HG02610 (cell line): Measurements from ENCODE around the gene FBXL20.
A peak's percentile ranks its signal among the peaks of the same experiment; 100 is the strongest.
"Not testable (repeated sequence)": the region's sequence is repeated elsewhere in the genome, so short reads cannot be mapped to it uniquely, and the experiment has no call there.

Experiments
- ATAC-seq: cut with Tn5 transposase; IDR thresholded peaks from one replicate; pipeline ENCODE4 v1.9.1; 2021; ENCODE audit warnings: mild to moderate bottlenecking, moderate library complexity; ENCODE audit not compliant: unreplicated experiment

FBXL20 gene

DNA sequence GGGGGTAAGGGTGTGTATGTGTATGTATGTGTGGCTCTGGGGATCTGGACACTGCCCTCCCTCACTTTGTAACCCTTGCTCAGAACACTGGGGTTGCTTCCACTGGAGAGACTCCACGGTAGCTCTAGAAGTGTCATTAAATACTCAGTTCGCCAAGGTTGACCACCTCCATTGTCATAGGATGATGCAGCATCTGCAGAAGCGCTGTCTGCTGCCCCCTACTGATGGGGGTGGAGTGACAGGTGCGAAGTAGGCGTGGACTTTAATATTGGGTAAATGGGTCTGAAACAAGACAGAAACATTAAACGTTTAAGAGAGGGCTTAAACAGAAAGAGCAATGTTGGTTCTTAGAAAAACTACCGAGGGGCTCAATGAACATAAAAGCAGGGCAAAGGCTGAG is 140.1 kb downstream of the FBXL20 start:
- no peak for ATAC-seq

DNA sequence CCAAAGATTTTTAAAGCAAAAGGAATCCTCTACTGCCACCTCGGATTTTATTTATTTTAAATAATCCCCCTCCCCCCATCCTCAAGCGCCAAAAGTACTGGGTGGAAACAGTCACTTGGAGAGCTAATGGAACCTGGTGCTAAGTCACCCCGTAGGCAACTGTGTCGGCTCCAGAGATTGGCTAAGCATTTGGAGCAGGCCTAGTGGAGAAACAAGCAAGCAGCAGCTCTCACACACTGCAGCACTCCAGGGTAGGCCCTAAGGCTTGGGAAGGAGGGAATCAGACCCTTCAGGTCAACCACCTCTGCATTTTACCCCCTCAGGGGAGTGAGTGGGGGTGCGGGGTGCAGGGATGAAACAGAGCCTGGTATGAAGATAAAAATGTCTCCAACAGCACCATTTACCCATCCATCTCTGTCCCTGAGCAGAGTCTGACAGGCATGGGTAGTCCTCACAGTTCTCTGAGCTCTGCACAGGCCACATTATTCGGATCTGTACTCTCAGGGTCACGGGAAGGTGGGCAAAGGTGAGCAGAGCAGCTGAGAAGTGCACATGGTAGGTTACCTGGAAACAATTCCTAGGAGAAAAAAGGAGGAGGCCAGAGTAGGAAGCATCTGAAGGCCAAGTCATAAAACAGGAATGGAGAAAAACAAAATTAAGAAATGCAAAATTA is 148.5 kb downstream of the FBXL20 start:
- no peak for ATAC-seq

DNA sequence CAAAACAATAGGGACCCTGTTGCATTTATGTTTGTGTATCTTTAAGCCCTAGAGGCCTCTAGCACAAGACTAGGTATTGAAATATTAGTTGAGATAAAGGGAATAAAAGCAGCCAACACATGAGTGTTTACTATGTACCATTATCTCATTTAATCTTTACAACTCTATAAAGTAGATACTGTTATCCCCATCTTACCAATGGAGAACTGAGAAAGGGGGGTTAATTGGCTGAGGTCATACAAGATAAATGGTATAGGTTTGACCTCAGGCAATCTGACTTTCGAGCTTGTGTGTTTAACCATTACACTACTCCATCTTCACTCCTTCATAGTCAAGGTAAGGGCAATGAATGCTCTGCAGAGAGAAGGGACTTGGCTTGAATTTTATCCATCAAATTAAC is 149.4 kb downstream of the FBXL20 start:
- ATAC-seq: no peak

DNA sequence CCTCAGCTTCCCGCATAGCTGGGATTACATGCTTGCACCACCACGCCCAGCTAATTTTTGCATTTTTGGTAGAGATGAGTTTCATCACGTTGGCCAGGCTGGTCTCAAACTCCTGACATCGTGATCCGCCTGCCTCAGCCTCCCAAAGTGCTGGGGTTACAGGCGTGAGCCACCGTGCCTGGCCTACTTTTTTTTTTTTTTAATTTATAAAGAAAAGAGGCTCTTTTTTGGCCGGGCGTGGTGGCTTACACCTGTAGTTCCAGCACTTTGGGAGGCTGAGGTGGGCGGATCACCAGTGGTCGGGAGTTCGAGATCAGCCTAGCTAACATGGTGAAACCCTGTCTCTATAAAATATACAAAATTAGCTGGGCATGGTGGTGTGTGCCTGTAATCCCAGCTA is 151.3 kb downstream of the FBXL20 start:
- not testable (repeated sequence) for ATAC-seq

DNA sequence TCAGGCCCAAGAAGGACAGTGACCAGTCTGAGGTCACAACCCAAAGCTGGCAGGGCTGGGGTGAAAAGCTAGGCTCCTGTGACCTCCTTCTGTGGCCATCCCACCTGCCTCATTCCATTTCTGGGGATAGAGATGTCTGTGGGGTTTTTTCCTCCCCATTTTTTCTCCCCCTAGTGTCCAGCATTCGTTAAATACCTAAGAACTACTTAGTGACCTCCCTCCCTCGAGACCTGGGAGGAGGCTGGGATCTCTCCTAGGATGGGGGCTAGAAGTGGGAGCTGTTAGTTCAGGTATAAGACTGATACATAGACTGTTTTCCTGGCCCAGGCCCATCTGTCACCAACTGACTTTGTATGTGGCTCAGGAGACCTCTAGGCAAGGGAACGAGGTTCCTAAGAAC is 155.2 kb downstream of the FBXL20 start:
- ATAC-seq: no peak

DNA sequence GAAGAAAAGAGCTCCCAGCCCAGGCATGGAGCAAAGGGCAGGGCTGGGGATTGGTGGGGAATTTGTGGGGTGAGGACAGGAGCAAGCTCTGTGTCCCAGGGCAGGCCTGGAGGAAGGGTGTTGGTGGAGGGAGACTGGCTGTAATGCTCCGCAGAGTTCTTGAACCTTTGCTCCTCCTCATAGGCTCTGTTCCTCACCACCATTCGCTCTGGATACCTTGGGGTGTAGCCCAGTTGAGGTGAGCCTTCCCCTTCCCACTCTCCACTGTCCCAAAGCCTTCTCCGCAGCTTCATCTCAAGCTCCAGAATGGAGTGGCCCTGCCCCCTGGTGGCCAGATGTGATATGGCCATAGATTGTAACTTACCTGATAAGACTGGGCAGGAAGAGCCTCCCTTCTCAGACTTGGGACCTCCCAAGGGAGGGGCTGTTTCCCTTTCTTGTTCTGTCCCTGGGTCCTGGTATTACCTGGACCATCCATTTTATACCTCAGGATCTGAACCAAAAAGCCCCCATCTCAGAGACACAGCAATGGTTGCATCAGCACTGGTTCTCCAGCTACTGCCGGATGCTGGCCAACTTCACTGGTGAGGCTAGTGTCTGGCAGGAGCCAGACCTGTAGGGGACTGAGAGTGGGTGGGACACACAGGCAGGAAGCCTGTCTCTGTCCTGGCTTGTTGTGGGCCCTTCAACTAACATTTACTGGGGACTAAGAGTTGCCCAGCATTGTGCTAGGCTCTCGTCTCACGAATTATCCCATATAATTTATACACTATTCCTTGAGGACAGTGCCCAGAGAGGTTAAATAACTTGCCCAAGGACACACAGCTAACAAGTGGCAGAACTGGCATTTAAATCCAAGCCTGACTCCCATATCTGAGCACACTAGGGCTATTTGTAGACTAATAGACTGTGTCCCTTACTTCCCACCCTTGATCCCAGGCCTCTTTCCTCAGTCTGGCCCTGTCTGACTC is 156.5 kb downstream of the FBXL20 start:
- ATAC-seq: peak; percentile 54

DNA sequence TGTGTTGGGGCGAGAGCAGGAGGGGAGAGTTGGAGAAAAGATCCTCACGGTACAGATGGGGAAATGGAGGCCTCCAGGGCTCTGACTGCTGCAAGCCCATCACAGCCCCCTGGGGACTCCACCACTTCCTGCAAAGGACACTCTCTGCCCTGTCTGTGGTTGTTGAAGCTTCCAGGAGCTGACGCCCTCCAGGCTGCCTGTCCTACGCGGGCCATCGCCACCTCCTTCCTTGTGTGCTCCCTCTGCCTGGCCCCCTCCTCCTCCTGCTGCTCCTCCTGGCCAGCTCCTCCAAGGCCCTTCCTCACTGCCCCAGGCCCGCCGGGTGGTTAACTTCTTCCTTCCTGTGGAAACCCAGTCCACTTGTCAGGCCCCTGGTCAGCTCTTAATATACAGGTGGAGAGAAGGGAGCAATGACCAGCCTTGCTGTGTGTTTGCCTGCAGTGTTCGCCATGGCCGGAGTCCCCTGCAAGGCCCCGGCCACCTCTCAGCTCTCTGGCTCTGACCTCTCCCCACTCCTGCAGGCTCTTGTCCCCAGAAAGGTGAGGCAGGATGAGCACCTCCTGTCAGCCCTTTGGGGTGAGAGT is 157.3 kb downstream of the FBXL20 start:
- ATAC-seq: peak; percentile 7

DNA sequence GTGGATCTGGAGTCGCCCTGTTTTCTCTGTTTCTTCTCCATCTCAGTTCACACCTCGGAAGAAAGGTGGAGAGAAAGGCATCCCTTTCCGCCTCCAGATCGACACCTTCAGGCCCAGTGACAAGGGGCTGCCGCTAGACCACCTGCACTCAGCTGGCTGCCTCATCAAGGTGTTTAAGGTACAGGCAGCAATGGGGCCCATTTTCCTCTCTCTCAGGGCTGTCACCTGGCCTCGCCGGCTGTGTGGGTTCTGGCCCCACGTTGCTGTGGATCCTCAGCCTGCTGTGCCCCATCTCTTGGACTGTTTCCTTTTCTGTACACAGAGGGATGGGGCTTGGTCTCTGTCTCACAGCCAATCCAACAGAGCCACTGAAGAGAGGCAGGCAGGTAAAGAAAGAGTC is 158.3 kb downstream of the FBXL20 start:
- no peak for ATAC-seq

DNA sequence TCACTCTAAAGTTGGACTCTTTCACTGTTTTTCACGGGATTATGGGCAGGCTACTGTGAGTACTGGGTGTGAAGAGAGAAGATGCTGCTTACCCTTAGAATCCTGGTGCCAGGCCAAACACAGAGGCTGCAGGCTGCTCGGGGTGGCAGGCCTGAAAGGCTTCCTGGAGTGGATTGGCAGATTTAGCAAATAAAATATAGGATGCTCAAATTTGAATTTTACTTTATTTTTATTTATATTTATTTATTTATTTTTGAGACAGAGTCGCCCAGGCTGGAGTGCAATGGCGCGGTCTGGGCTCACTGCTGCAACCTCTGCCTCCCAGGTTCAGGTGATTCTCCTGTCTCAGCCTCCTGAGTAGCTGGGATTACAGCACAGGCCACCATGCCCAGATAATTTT is 160.8 kb downstream of the FBXL20 start:
- no peak for ATAC-seq

DNA sequence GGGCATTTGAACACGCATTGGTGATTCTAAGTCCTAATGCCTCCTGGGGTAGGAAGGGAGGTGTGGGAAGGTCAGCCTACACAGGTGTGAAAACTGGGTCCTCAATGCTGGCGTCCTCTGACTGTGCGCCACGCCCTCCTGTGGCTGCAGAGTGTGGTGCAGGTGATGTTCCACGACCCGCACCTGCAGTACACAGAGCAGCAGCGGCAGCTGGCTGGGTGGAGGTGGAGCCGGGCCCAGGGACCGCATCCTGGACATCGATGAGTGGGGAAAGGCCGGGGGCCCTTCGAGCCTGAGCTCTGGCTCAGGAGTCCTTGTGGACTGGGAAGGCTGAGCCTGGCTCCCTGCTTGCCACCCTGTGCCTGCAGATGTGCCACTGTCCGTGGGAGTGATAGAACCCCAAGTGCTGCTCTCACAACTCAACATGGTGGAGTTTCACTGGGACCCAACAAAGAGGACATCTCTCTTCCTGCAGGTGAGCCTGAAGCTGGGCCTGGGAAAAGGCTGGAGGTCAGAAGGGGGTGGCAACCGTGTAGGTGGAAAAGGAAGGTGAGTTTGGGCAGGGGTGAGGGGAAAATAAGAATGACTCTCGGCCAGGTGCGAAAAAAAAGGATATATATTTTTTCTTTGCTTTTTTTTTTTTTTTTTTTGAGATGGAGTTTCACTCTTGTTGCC is 161.6 kb downstream of the FBXL20 start:
- no peak for ATAC-seq

DNA sequence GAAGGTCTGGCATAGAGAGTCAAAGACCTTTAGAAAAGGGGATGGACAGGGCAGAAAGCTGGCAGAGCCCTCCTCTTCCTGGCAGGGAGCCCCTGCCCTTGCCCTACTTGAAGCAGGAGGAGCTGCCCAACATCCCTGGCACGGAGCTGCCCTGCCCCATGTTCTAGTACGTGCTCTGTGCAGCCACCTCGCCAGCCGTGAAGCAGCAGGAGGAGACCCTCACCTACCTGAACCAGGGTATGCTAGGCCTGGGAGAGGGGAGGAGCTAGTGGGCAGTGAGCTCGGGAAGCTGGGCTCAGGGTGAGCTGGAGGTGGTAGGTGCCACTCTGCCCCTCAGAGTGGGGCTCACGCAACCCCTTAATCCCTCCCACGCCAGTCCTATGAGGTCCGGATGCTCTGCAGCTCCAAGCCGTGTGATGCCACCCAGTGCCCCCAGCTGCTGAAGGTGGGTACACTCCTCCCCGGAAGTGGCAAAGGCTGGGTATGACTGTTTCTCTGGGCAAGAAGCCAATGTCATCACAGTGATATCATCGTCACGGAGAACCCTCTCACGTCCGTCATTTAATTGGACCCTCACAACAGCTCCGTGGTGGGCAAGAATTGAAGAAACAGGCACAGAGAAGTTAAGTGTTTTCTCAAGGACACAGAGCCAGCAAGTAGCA is 163.0 kb downstream of the FBXL20 start:
- ATAC-seq: no peak

DNA sequence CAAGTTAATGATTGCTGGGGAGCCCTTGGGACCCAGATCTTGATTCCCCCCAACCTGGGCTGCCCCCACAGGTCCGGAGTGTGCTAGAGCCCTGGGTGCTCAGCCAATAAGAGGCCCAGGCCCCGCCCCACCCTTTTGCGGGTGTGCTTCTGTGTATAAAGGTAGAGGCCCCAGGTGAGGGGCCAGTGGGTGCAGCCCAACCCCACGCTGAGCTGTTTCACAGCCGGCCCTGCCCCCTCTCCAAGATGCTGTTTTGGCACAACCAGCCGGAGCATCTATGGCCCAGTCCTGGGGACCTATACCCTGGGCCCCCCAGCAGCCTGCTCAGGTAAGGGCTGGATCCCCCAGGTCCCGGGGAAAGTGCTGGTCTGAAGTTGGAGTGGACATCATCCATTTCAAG is 163.8 kb downstream of the FBXL20 start:
- ATAC-seq: no peak

DNA sequence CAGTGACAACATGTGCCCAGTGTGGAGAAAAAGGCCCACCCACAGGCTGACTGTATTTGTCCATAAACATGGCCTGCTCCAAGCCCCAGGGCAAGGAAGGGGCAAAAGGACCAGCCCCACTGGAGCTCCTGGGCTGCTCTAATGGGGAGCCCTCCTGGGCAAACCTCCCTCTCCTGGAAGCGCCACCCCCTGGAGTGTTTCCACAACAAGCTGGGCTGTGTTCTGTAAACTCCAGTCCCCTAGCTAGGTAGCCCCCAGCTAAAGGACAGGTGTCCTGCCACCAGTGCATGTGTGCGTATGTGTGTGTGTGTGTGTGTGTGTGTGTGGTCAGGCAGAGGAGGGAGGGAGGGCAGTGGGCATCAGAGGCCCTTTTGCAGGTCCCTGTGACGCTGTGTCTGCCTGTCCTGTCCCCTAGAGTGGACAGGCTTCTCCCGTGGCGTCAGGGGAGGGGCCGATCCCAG is 164.4 kb downstream of the FBXL20 start:
- no peak for ATAC-seq

DNA sequence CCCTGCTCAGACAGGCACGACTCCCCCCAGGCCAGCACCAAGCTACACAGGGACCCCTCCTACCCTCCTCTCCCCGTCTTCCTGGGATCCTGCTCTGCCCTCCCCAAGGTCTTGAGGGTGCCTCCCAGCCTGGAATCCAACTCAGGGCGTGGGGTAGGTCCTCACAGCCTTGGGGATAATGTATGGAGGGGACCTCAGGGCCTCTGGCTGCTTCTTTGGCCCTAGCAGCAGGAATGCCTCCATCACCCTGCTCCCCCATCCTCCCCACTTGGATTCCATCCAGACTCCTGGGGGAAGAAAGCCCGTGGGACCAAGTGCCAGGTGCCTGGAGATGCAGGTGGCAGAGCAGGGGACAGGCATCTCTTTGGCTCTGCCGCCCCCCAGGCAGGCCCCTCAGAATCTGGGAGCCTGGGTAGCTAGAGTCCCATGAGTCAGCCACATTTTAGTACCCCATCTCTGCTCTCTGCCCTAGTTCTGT is 164.9 kb downstream of the FBXL20 start:
- no peak for ATAC-seq

DNA sequence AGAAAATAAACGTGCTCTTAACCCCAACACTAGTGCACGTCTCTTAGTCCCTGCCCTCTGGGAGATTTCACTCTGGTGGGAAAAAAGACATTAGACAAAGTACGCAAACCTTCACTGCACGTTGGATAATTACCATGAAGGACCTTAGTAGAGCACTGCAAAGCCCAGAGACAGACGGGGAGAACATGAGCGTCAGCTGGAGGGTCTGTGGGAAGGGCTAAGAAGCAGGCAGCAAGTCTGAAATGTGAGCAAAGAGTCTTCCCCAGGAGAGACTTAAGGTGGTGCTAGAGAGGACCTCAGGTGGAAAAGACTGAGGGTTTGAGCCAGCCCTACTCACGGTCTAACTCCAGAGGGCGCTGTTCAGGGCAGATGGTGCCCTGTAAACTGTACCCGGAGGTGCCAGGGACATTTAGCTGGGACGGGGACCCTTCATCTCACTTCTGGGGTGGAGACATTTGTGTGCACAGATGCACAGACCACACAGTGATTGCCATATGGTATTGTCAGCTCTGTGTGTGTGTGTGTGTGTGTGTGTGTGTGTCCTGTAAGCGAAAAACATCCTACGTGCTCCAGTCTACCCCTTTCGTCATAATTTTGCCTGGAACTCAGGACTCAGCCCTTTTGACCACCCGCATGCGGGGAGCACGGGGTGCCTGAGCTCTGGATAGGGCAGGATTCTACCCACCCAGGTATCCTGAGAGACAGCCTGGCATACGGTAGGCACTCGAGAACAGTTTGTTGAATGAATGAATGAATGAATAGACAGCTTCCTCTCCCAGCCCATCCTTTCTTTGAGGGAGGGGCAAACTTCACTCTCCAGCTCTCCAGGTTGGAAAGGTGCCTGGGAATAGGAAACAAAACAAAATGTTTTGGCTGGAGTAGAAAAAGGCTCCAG is 165.6 kb downstream of the FBXL20 start:
- no peak for ATAC-seq

DNA sequence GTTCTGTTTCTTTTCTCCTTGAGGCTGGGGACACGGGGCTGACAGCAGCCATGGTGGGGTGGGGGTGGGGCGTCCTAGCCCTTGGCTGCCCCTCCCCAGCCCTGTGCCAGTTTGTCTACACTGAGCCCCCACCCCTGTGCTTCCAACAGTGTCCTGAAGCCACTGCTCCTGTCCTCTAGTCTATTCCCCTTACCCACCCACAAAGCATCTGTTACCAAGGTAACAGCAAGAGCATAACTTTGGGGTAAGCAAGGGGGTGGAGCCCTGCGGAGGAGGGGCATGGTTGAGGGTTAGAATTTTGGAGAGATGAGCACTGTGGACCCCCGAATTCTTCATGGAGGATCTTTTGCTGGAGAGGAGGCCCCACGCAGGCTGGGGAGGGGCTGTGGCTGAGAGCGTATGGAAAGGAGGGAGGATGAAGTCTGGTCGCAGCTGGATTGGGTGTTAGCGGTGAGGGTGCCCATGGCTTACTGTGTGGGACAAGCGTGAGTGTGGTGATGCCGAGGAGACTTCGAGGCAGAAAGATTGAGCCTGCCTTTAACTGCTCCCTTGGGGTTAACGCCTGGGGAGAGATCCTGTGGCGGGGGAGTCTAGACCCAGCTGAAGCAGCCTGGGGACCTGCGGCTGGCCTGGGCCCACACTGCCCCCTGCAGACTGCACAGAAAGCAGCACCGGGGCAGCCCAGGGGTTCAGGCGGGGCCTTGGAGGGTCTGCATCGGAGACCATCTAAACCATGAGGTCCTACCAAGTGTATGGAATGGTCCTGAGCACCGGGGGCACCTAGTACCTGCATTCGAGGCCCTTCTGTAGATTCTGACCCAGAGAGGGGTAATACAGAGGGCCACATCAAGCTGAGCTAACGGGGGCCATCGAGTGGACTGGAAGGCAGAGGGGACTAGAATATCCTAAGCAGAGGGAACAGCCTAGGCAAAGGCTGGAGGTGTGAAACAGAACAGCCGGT is 169.6 kb downstream of the FBXL20 start:
- no peak for ATAC-seq

DNA sequence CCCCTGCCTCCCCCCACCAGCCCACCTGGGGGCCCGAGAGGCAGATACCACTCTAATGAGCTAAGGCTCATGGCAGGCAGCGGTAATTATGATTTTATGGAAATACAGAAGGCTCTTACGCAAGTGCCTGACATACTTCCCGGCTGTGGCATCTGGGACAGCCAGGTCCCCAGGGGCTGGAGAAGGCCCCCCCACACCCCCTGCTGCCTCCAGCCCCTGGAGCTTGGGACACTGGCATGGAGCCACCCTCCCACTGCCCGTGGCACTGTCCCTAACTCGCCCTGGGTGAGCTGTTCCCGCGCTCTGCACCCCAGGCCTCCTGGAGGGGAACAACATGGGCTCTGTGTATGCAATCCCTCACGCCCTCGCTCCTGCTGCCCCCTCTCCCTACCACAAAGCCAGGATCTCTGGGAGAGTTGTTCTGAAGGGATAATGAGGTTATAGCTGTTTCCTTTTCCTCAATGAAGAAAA is 170.3 kb downstream of the FBXL20 start:
- ATAC-seq: no peak

DNA sequence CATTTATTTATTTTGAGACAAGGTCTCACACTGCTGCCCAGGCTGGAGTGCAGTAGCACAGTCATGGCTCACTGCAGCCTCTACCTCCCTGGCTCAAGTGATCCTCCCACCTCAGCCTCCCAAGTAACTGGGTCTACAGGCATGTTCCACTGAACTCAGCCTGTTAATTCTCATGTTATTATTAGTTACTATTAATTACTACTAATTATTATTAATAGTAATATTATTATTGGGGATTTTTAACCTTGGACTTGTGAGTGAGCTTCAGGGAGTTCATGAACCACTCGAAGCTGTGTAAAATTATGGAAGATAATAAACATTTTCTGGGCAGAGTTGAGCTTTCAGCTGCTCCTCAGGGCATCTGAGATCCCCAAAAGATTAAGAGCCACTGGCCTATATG is 171.1 kb downstream of the FBXL20 start:
- no peak for ATAC-seq
